Heart left ventricle (tissue), 16 donors: Measurements from ENCODE around the gene HSBP1L1. TPM values are rescaled to one million over a fixed set of nuclear protein-coding genes. Genes with fewer than 3 reads are reported as not detected.

ENCODE experiments used
- ATAC-seq, 4 donors: fragments of 200-7000 bp; cut with Tn5 transposase; one replicate each; pipeline ENCODE4 v1.9.1; 2020 to 2022; ENCODE audit warnings: moderate library complexity in 4 of 4, mild to moderate bottlenecking in 3 of 4, moderate number of reproducible peaks in 1 of 4
- DNase-seq, 5 donors: peaks; one replicate each; pipeline ENCODE4 v3.0.0-alpha.2; 2020
- H3K27ac ChIP-seq, 12 donors: fragments of 200-600 bp; sonication (generic) in 4 of 12; one replicate each; pipeline versions ENCODE4 v1.5.0 to v1.8.0; 2016 to 2022; ENCODE audit warnings: mild to moderate bottlenecking in 2 of 12
- H3K27me3 ChIP-seq, 9 donors: fragments of 200-600 bp; sonication (generic) in 2 of 9; one replicate each; pipeline versions ENCODE4 v1.5.1 to v1.8.0; 2016 to 2022; ENCODE audit warnings: mild to moderate bottlenecking in 3 of 9
- H3K36me3 ChIP-seq, 9 donors: fragments of 200-600 bp; sonication (generic) in 2 of 9; one replicate each; pipeline versions ENCODE4 v1.5.0 to v1.8.0; 2018 to 2022; ENCODE audit warnings: mild to moderate bottlenecking in 2 of 9
- H3K4me1 ChIP-seq, 12 donors: fragments of 200-600 bp; sonication (generic) in 4 of 12; one replicate each; pipeline versions ENCODE4 v1.5.0 to v1.8.0; 2016 to 2022; ENCODE audit warnings: mild to moderate bottlenecking in 3 of 12
- H3K4me3 ChIP-seq, 12 donors: fragments of 200-600 bp; sonication (generic) in 4 of 12; one replicate each; pipeline versions ENCODE4 v1.5.0 to v1.8.0; 2017 to 2022; ENCODE audit warnings: mild to moderate bottlenecking in 9 of 12, moderate library complexity in 4 of 12
- H3K9me3 ChIP-seq, 12 donors: fragments of 200-600 bp; sonication (generic) in 4 of 12; one replicate each; pipeline versions ENCODE4 v1.5.0 to v1.8.0; 2016 to 2022; ENCODE audit warnings: mild to moderate bottlenecking in 1 of 12
- POLR2A ChIP-seq, 2 donors: fragments of 450-650 bp; IDR thresholded peaks; one replicate each; pipeline ENCODE4 v1.6.1; 2017; ENCODE audit warnings: antibody characterized with exemption in 2 of 2, mild to moderate bottlenecking in 2 of 2, moderate library complexity in 2 of 2
- whole genome bisulfite sequencing, 4 donors: extraction: QIAGEN DNeasy Blood & Tissue Kit in 2 of 4; methylation state at CpG; one replicate each; pipeline versions ENCODE4 v1.1.5 to v1.1.7; 2013 to 2018; 5-methylcytosine and 5-hydroxymethylcytosine counted together
- intact Hi-C, 10 donors: fragments of 100-400 bp; cut with DNase I; formaldehyde crosslinking; loops; one replicate each; pipeline versions ENCODE4 v1.11.1 to v1.14.2; 2022
- polyA plus RNA-seq, 2 donors: library from polyadenylated mRNA; stranded (reverse); fragments of 200-250 nt; gene quantifications; one replicate each; pipeline ENCODE4 v1.2.3, GENCODE V29; 2013
- total RNA-seq, 9 donors: library from RNA; depleted of rRNA in 2 of 9; stranded (reverse); fragments of >200 nt in 2 of 9; fragmentation: NEBNext Ultra II Directional in 3 of 9; extraction: Animal tissue kit (Norgen Biotek cat#: 25700) in 3 of 9; gene quantifications; one replicate each; pipeline versions ENCODE4 v1.1.0 to v1.2.4, GENCODE V29; 2016 to 2023
- TF ChIP-seq, protein P1 (sequence below), 12 donors: fragments of 200-600 bp; sonication (generic) in 4 of 12; IDR thresholded peaks; one replicate each; pipeline versions ENCODE4 v1.5.0 to v1.8.0; 2018 to 2022; ENCODE audit warnings: antibody characterized with exemption in 12 of 12, mild to moderate bottlenecking in 5 of 12
- donor health status: ischemic (EF 13 %, LVEDD 7.1; RV severe dilation, severe dysfunction).
- donor health status: healthy with polysubstance abuse.
- donor health status: DM: no; HTN: yes; CAD: no.
- donor health status: DM: no; HTN: no; CAD: no.
- donor health status: ischemic (EF 25% LVEDD 6.9; RV normal size, moderate dysfunction).
- donor health status: ischemic (EF 25% LVEDD 5.7; RV mildly dilated, moderate dysfunction).
- donor health status: healthy.
- donor health status: DM: yes; HTN: yes; CAD: no.
- donor health status: ischemic (EF 35%, LVEDD 5.7; RV mildly dilated, moderate dysfunction).
- donor health status: nonischemic (EF 11% LVEDD 7.7; RV severe dilation, severe dysfunction).
- donor health status: DM: yes; HTN: yes; CAD: no.
- donor health status: PGD.
- donor health status: ischemic (EF 29% LVEDD 5.4; RV normal size, mild dysfunction).
- donor health status: nonischemic (EF 23%, LVEDD 6.1; RV moderate dilation, normal function).

HSBP1L1 gene
- total and polyA plus RNA-seq, 11 donors = 3.6 to 27.5 (median 7.1) TPM

GRCh38 chr18:79951545-79952455 lies 12.6 kb upstream of the HSBP1L1 start, which contains the start of gene SLC66A2:
Gene SLC66A2 (minus strand): TSS chr18:79951653. CDS start chr18:79950926, 727 bp downstream.
- no peaks in the 10 kb centered on the region for H3K27me3 ChIP-seq
- H3K4me1 ChIP-seq = peaks cover 0 to 51% (median 35%) of the 10 kb centered on the region in 12 donors
- H3K27ac ChIP-seq = peak within 1 kb of the TSS; percentile 73 to 94 (median 86)
- DNase-seq (peak; percentile 93 to 98 (median 94)), ATAC-seq (peak; percentile 84 to 94 (median 92))
- H3K9me3 ChIP-seq = no peaks in the 10 kb centered on the region
- intact Hi-C loops = loop anchor here in 5 of 10 donors (1.0 to 10.0 kb wide), 8 partner anchors 35 to 267 kb away; partner anchors contain the start of genes RBFA (in 4 of the 5), TXNL4A (in 2 of the 5) and ADNP2 (in 1 of the 5)
- H3K4me3 ChIP-seq = peak within 1 kb of the TSS; percentile 82 to 98 (median 90)
- TF ChIP-seq, protein P1, sequence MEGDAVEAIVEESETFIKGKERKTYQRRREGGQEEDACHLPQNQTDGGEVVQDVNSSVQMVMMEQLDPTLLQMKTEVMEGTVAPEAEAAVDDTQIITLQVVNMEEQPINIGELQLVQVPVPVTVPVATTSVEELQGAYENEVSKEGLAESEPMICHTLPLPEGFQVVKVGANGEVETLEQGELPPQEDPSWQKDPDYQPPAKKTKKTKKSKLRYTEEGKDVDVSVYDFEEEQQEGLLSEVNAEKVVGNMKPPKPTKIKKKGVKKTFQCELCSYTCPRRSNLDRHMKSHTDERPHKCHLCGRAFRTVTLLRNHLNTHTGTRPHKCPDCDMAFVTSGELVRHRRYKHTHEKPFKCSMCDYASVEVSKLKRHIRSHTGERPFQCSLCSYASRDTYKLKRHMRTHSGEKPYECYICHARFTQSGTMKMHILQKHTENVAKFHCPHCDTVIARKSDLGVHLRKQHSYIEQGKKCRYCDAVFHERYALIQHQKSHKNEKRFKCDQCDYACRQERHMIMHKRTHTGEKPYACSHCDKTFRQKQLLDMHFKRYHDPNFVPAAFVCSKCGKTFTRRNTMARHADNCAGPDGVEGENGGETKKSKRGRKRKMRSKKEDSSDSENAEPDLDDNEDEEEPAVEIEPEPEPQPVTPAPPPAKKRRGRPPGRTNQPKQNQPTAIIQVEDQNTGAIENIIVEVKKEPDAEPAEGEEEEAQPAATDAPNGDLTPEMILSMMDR (IDR thresholded peaks at IDR 0.05) = peak in 2 of 12 donors; percentile 4 to 27
- TF ChIP-seq POLR2A (IDR thresholded peaks at IDR 0.05) = peak; percentile 31 to 74
- WGBS, 4 donors = 0 to 3% (median 1%) methylated on average over 27 to 126 of the region's 126 CpGs
- peaks cover 0 to 12% (median 5%) of the 10 kb centered on the region in 9 donors for H3K36me3 ChIP-seq

GRCh38 chr18:79952456-79952995 lies 11.9 kb upstream of the HSBP1L1 start:
- H3K27me3 ChIP-seq = no peaks in the 10 kb centered on the region
- DNase-seq (no peak), ATAC-seq (peak in 1 of 4 donors; percentile 15)
- peaks cover 0 to 10% (median 2%) of the 10 kb centered on the region in 9 donors for H3K36me3 ChIP-seq
- intact Hi-C loops = loop anchor here in 4 of 10 donors (5.0 to 10.0 kb wide), 6 partner anchors 35 to 268 kb away; partner anchors contain the start of genes RBFA (in 3 of the 4), TXNL4A (in 2 of the 4) and ADNP2 (in 1 of the 4)
- peak overlapping the region; percentile 82 to 98 (median 90) for H3K4me3 ChIP-seq
- 26 to 41% (median 36%) methylated on average over 37 to 43 of the region's 43 CpGs for WGBS, 4 donors
- H3K4me1 ChIP-seq = peaks cover 0 to 44% (median 32%) of the 10 kb centered on the region in 12 donors
- TF ChIP-seq, protein P1 (IDR thresholded peaks at IDR 0.05) = no peak
- TF ChIP-seq POLR2A (IDR thresholded peaks at IDR 0.05) = no peak
- peak overlapping the region in 4 of 12 donors; percentile 64 to 94 (median 87) for H3K27ac ChIP-seq
- no peaks in the 10 kb centered on the region for H3K9me3 ChIP-seq

- Histone ChIP-seq H3K36me3 (peaks cover 0 to 10% (median 0%) of the 10 kb centered on the region in 9 donors), H3K9me3 (no peaks in the 10 kb centered on the region), H3K4me3 (no peak overlapping the region), H3K27me3 (no peaks in the 10 kb centered on the region), H3K4me1 (peaks cover 0 to 39% (median 26%) of the 10 kb centered on the region in 12 donors), H3K27ac (no peak overlapping the region)
- DNase-seq (no peak), ATAC-seq (no peak)
- WGBS, 4 donors = 86 to 93% (median 89%) methylated on average over 18 to 24 of the region's 24 CpGs
- intact Hi-C loops = loop anchor here in 4 of 10 donors (5.0 to 10.0 kb wide), 6 partner anchors 34 to 268 kb away; partner anchors contain the start of genes RBFA (in 3 of the 4), TXNL4A (in 2 of the 4) and ADNP2 (in 1 of the 4)
- TF ChIP-seq, protein P1 (IDR thresholded peaks at IDR 0.05) = no peak
- TF ChIP-seq POLR2A (IDR thresholded peaks at IDR 0.05) = no peak
Measured at GRCh38 chr18:79952996-79953559, 11.4 kb upstream of the HSBP1L1 start.
